Right atrium auricular region (tissue), 2 donors: ENCODE measurements around the gene PKD2. TPM values are rescaled to one million over a fixed set of nuclear protein-coding genes. Genes with fewer than 3 reads are reported as not detected.

Experiments used
- DNase-seq: peaks from one replicate; pipeline ENCODE4 v3.0.0-alpha.2; 2019; ENCODE audit warnings: low spot score
- H3K27ac ChIP-seq, 2 donors: fragments of 200-600 bp; sonication (generic); 1 replicate in 1 of 2; 2 replicates in 1 of 2; pipeline ENCODE4 v1.5.1; 2016 to 2019
- H3K27me3 ChIP-seq, 2 donors: fragments of 200-600 bp; sonication (generic); one replicate each; pipeline versions ENCODE4 v1.5.1 to v1.6.0; 2017 to 2019
- H3K36me3 ChIP-seq: fragments of 200-600 bp; sonication (generic); one replicate; pipeline ENCODE4 v1.5.1; 2016
- H3K4me1 ChIP-seq, 2 donors: fragments of 200-600 bp; sonication (generic); one replicate each; pipeline versions ENCODE4 v1.5.1 to v1.6.0; 2017 to 2019
- H3K4me3 ChIP-seq, 2 donors: fragments of 200-600 bp; sonication (generic); 1 replicate in 1 of 2; 2 replicates in 1 of 2; pipeline ENCODE4 v1.5.1; 2017 to 2019; ENCODE audit warnings: mild to moderate bottlenecking in 1 of 2, moderate library complexity in 1 of 2
- H3K9me3 ChIP-seq, 2 donors: fragments of 200-600 bp; sonication (generic); one replicate each; pipeline ENCODE4 v1.5.1; 2019
- CTCF ChIP-seq, 2 donors: fragments of 200-600 bp; sonication (generic); IDR thresholded peaks; one replicate each; pipeline ENCODE4 v1.5.1; 2019; ENCODE audit warnings: antibody characterized with exemption in 2 of 2
- total RNA-seq, 2 donors: library from RNA; depleted of rRNA; stranded (reverse); fragments of >200 nt; gene quantifications; one replicate each; pipeline ENCODE4 v1.1.0, GENCODE V29; 2016

The PKD2 gene
- total RNA-seq, 2 donors from 2014 or later: 21.5 to 32.7 TPM

- H3K4me1 ChIP-seq: no peaks in the 10 kb centered on the region
- no peak overlapping the region for H3K4me3 ChIP-seq
- no peak for TF ChIP-seq CTCF (IDR thresholded peaks at IDR 0.05)
- DNase-seq: no peak
- no peaks in the 10 kb centered on the region for H3K36me3 ChIP-seq
- H3K27ac ChIP-seq: no peak overlapping the region
- no peaks in the 10 kb centered on the region for H3K9me3 ChIP-seq
- no peaks in the 10 kb centered on the region for H3K27me3 ChIP-seq
Observed at GRCh38 chr4:87982446-87983010, 24.9 kb upstream of the PKD2 start.

- H3K36me3 ChIP-seq: no peaks in the 10 kb centered on the region
- TF ChIP-seq CTCF (IDR thresholded peaks at IDR 0.05): no peak
- no peak for DNase-seq
- H3K4me3 ChIP-seq: no peak overlapping the region
- no peaks in the 10 kb centered on the region for H3K27me3 ChIP-seq
- H3K4me1 ChIP-seq: no peaks in the 10 kb centered on the region
- no peak overlapping the region for H3K27ac ChIP-seq
- H3K9me3 ChIP-seq: no peaks in the 10 kb centered on the region
Observed at GRCh38 chr4:87983996-87984395, 23.4 kb upstream of the PKD2 start.

- no peak for DNase-seq
- Histone ChIP-seq H3K27me3 (no peaks in the 10 kb centered on the region), H3K9me3 (no peaks in the 10 kb centered on the region), H3K27ac (no peak overlapping the region), H3K36me3 (no peaks in the 10 kb centered on the region), H3K4me3 (no peak overlapping the region), H3K4me1 (no peaks in the 10 kb centered on the region)
- peak; percentile 32 to 60 for TF ChIP-seq CTCF (IDR thresholded peaks at IDR 0.05)
Observed at GRCh38 chr4:87985097-87985886, 22.1 kb upstream of the PKD2 start.

- H3K9me3 ChIP-seq: no peaks in the 10 kb centered on the region
- no peaks in the 10 kb centered on the region for H3K4me1 ChIP-seq
- no peaks in the 10 kb centered on the region for H3K27me3 ChIP-seq
- no peak overlapping the region for H3K4me3 ChIP-seq
- TF ChIP-seq CTCF (IDR thresholded peaks at IDR 0.05): no peak
- no peak overlapping the region for H3K27ac ChIP-seq
- H3K36me3 ChIP-seq: no peaks in the 10 kb centered on the region
- no peak for DNase-seq
Observed at GRCh38 chr4:87985887-87986200, 21.6 kb upstream of the PKD2 start.

GRCh38 chr4:87986508-87986907 is 20.9 kb upstream of the PKD2 start:
- no peaks in the 10 kb centered on the region for H3K4me1 ChIP-seq
- no peak for DNase-seq
- no peaks in the 10 kb centered on the region for H3K36me3 ChIP-seq
- H3K4me3 ChIP-seq: no peak overlapping the region
- no peak overlapping the region for H3K27ac ChIP-seq
- no peak for TF ChIP-seq CTCF (IDR thresholded peaks at IDR 0.05)
- H3K9me3 ChIP-seq: no peaks in the 10 kb centered on the region
- no peaks in the 10 kb centered on the region for H3K27me3 ChIP-seq

GRCh38 chr4:87989765-87990164 is 17.7 kb upstream of the PKD2 start:
- DNase-seq: no peak
- Histone ChIP-seq H3K4me1 (no peaks in the 10 kb centered on the region), H3K9me3 (no peaks in the 10 kb centered on the region), H3K36me3 (no peaks in the 10 kb centered on the region), H3K27ac (no peak overlapping the region), H3K27me3 (no peaks in the 10 kb centered on the region), H3K4me3 (no peak overlapping the region)
- no peak for TF ChIP-seq CTCF (IDR thresholded peaks at IDR 0.05)
